GM18499 (cell line): ENCODE measurements around the gene IRF1.
"Not testable (repeated sequence)": the region's sequence is repeated elsewhere in the genome, so short reads cannot be mapped to it uniquely, and the experiment has no call there.

ENCODE experiments used
- ATAC-seq: cut with Tn5 transposase; IDR thresholded peaks from one replicate; pipeline ENCODE4 v1.9.1; 2021; ENCODE audit warnings: moderate number of reproducible peaks; ENCODE audit not compliant: insufficient read depth, unreplicated experiment

The IRF1 gene

DNA sequence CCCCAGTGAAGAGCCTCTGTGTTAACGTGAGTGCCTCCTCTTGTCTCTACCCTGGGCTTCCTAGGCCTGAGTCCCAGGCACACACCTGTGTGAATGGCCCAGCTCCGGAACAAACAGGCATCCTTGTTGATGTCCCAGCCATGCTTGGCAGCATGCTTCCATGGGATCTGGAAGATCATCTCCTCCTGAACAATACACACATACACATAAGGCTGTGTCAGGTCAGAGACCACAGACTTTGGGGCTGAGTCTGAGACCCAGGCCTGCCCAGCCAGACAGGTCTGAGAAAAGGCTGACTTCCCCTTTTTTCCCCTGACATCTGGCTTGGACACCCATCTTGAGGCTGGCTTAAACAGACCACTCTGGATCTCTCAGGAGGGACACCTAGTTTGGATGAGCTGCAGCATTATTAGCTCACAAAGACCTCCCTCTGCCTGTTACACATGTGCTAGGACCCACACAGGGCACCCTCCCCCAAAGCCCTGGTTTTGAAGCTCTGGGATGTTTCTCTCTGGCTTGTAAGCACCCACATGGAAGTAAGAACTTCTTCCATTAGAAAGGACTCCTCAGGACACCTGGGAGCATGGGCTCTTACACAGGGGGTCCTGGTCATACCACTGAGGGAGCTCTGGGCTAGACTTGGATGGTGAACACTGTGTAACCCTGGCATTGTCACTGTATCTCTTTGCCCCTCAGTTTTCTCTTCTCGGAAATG, 2.6 kb downstream of the IRF1 start:
- ATAC-seq = no peak

GRCh38 chr5:132487095-132487428, 3.5 kb downstream of the IRF1 start:
- no peak for ATAC-seq

GRCh38 chr5:132486318-132487094, 4.1 kb downstream of the IRF1 start:
- ATAC-seq = no peak

DNA sequence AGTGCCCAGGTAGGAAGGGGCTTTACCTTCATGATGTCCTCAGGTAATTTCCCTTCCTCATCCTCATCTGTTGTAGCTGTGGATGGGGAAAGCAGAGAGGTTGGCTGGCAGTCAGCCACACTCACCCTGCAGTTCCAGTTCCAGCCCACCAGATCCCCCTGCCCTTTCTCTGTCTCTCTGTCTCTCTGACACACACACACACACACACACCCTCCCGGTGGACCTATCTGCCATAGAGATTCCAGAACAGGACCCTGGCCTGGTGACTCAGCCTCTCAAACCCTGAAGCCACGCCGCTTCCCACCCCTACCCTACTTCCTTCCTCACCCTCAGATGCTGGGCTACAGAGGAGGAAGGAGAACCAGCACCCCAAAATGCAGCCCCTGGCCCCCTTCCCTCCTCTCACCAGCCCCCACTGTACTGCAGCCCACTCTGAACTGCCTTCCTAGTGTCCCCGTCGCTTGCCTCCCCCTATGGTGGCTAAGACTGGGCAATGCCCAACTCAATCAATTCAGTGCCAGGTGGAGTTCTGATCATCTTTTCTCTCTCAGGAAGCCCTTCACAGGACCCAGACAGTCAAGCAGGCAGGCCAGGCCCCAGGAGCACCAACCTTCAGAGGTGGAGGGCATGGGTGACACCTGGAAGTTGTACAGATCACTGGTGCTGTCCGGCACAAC, 4.8 kb downstream of the IRF1 start:
- no peak for ATAC-seq

GRCh38 chr5:132484876-132485640, 5.5 kb downstream of the IRF1 start:
- not testable (repeated sequence) for ATAC-seq

- no peak for ATAC-seq
Observed at GRCh38 chr5:132484391-132484725, 6.2 kb downstream of the IRF1 start.

GRCh38 chr5:132483661-132484390, 6.7 kb downstream of the IRF1 start:
- ATAC-seq = no peak

DNA sequence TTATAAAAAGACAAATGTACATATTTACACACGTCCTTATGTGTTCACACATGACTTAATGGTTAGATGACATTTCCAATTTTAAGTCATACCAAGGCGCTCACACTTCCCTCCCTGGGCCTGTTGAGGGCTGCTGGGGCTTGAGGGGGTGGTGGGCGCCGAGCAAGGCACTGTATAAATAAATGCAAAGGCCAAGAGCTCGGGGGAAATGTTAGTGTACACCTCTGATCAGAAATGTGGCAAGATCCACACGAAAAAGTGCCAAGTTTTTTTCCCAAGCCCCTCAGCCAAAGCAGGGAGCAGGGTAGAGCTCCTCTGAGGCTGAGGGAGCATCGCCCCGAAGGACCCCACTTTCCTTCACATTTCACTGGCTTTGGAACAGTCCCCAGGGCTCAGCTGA, 7.5 kb downstream of the IRF1 start:
- ATAC-seq = no peak

- no peak for ATAC-seq
Observed at GRCh38 chr5:132481596-132482211, 8.9 kb downstream of the IRF1 start.

- ATAC-seq = no peak
Observed at GRCh38 chr5:132480893-132481595, 9.5 kb downstream of the IRF1 start.

DNA sequence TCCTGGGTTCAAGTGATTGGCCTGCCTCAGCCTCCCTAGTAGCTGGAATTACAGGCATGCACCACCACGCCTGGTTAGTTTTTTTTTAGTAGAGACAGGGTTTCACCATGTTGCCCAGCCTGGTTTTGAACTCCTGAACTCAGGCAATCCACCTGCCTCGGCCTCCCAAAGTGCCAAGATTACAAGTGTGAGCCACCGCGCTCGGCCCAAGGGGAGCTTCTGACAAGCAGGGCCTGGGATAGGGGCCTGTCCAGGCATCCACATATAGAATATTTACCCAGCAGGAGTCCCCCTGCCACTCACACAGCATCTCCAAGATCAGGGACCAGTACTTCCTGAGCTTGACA, 10.1 kb downstream of the IRF1 start:
- no peak for ATAC-seq

- ATAC-seq = no peak
Observed at GRCh38 chr5:132480042-132480441, 10.5 kb downstream of the IRF1 start.

DNA sequence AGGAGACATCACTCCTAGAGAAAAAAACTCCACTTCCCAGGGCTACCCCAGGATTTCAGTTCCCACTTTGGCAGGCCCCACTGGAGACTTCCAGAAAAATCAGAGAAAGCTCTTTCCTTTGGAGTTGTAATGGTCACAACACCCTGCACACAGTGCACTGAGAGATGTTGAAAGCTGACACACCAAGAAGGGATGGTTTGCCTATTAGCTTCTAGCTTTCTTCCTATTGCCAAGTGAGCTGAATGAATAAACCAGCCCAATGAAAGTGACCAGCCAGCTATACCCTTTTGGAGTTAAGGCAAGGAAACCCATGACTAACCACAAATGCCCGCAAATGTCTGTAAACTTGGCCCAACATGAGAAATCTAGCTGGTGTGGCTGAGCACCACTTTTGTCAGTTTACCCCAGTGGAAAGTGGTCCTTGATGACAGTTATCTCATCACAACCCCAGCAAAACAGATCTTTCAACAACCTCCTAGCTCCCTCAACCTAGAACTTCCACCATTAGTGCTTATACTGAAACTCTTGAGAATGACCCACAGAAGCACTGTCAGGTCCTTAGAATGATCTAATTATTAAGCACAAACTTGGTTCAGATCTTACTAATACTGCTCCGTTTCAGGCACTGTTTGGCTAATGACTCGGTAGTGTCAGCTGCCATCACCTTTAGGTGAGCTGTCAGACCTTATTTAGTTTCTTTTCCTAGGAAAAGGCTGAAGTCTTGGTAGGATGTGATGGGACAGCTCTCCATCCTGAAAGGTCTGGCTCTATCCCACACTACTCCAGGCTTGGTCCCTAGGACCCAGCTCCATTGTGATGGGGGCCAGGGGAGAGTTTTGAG, 11.2 kb downstream of the IRF1 start:
- ATAC-seq = no peak

DNA sequence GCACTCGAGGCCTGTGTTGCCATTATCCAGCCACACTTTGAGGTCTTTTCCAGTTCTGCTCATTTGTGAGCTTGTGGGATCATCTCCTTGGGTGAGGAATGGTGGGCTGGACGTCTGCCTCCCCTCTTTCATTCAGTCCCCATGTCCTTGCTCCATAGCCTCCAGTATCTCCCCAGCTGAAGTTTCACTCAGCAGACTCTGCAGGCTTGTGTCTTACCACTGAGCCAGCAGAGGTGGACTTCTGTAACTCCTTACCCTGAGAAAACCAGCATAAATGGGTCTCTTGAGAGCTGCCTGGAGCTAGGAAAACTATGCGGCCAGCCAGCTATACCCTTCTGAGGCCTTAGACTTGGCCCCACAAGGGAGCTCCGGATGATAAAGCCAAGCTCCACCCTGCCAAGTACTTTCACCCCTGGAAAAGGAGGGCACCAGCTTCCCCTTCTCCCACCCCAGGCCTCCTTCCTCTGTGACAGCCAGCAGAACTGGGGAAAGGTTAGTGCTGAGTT, 12.2 kb downstream of the IRF1 start:
- ATAC-seq = no peak

GRCh38 chr5:132477784-132478365, 12.7 kb downstream of the IRF1 start:
- no peak for ATAC-seq

- no peak for ATAC-seq
Observed at GRCh38 chr5:132476876-132477781, 13.4 kb downstream of the IRF1 start.
